HAP-1 (cell line): ENCODE results near the gene BRAF.
"Not testable (repeated sequence)": the region's sequence is repeated elsewhere in the genome, so short reads cannot be mapped to it uniquely, and the experiment has no call there.

ENCODE experiments used
- DNase-seq, 2 experiments: peaks; one replicate each; pipeline ENCODE4 v3.0.0-alpha.2; 2016 to 2020; ENCODE audit warnings: low spot score in 2 of 2
- H3K27me3 ChIP-seq: fragments of 250-450 bp; sonication (Bioruptor Pico); 2 replicates; pipeline ENCODE4 v1.5.1; 2020; ENCODE audit warnings: low read depth, mild to moderate bottlenecking, moderate library complexity
- H3K36me3 ChIP-seq: fragments of 250-450 bp; sonication (Bioruptor Pico); replicated peaks from 2 replicates; pipeline ENCODE4 v1.5.1; 2020; ENCODE audit warnings: mild to moderate bottlenecking
- H3K4me1 ChIP-seq: fragments of 250-450 bp; sonication (Bioruptor Pico); 2 replicates; pipeline ENCODE4 v1.5.1; 2020; ENCODE audit warnings: mild to moderate bottlenecking
- H3K4me3 ChIP-seq: fragments of 250-450 bp; sonication (Bioruptor Pico); 2 replicates; pipeline ENCODE4 v1.5.1; 2020; ENCODE audit warnings: mild to moderate bottlenecking, moderate library complexity
- H3K9me3 ChIP-seq: fragments of 250-450 bp; sonication (Bioruptor Pico); 2 replicates; pipeline ENCODE4 v1.5.1; 2020; ENCODE audit warnings: mild to moderate bottlenecking, moderate library complexity
- in situ Hi-C: fragments of 300-500 bp; cut with MboI; formaldehyde crosslinking; loops from 3 replicates; pipeline ENCODE4 v1.14.3; 2020; ENCODE audit warnings: low sequenced_read_pairs, inconsistent platforms, mixed read lengths

The BRAF gene

DNA sequence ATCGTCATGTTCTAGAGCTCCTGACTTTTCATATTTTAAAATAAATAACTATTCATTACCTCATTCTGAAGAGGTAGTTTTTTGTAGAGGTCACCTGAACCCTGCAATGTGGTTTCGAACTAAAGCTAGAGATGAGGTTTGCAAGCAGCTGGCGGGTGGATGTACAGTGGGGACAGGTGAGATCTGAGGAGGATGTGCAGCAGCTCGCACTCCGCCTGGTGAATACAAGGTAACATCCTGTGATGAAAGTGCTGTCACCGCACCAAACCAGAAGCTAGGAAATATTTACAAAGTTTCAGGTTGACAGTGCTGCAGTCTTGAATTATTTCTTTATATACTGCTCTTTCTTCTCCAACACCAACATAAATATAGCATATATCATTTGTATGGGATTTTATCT is 201.7 kb downstream of the BRAF start:
- H3K36me3 ChIP-seq: no peaks in the 10 kb centered on the region
- in situ Hi-C loops: no loop called here
- H3K4me1 ChIP-seq: no peaks in the 10 kb centered on the region
- DNase-seq: no peak
- no peaks in the 10 kb centered on the region for H3K9me3 ChIP-seq
- H3K4me3 ChIP-seq: no peak overlapping the region
- no peaks in the 10 kb centered on the region for H3K27me3 ChIP-seq

DNA sequence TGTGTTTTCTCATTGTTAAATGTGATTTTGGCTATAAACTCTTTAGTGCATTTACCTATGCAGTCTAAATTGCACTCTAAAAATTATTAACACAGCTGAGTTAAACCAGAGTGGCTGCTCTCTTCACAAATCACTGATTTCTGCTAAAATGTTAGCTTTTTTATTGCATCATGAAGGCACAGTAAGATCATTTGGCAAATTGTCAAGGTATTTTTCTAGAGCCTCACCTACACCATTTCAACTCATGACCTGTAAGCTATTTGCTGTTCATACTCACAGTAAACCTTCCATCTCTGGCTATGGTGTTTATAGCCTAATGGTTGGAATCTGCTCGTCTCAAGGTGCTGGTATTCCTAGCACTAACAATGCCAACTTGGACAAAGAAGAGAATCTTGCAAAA is 202.5 kb downstream of the BRAF start:
- DNase-seq: no peak
- no peaks in the 10 kb centered on the region for H3K36me3 ChIP-seq
- H3K4me1 ChIP-seq: no peaks in the 10 kb centered on the region
- no peak overlapping the region for H3K4me3 ChIP-seq
- in situ Hi-C loops: no loop called here
- H3K9me3 ChIP-seq: no peaks in the 10 kb centered on the region
- H3K27me3 ChIP-seq: no peaks in the 10 kb centered on the region

DNA sequence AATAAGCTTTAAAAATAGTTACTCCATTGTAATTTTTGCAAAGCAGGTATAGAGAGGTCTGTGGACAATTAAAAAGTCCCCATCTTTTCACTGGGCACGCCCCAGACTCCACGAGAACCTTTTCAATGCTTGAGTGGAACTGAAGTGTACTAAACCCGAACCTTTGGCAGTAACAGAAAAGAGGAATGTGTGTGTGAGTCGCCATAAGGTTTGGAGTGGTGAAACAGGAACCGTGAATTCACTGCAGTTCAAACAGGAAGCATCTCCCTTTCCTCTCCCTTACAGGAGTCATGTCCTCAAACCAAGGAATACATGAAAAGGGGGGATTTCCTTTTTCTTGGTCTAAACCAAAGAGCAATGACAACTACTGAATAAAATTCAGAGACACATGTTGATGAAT is 205.0 kb downstream of the BRAF start:
- in situ Hi-C loops: no loop called here
- H3K27me3 ChIP-seq: no peaks in the 10 kb centered on the region
- no peaks in the 10 kb centered on the region for H3K4me1 ChIP-seq
- no peak overlapping the region for H3K4me3 ChIP-seq
- no peaks in the 10 kb centered on the region for H3K9me3 ChIP-seq
- DNase-seq: no peak
- H3K36me3 ChIP-seq: no peaks in the 10 kb centered on the region

DNA sequence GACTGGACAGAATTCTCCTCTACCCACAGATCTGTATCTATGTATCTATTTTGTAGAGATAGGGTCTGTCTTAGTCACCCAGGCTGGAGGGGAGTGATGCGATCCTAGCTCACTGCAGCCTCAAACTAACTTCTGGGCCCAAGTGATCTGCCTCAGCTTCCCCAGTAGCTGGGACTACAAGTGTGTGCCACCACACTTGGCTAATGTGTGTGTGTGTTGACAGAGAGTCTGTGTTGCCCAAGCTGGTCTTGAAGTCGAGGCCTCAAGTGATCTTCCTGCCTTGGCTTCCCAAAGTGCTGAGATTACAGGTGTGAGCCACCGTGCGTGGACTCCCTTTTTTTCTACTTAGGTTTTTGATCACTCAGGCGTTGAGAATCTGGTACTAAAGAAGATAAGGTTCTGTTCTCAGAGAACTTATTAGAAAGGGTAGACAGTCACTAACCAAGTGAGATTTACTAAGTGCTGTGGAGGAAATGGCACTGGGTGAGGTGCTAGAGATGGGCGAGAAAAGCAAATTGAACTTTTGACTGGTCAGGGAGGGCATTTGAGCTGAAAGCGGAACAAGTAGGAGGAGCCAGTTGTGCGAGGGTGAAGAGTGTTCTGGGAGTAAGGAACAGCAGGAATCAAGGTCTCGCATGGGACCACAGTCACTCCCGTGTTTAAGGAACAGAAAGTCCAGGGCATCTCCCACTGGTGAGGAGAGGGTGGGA is 210.2 kb downstream of the BRAF start:
- Histone ChIP-seq H3K9me3 (no peaks in the 10 kb centered on the region), H3K4me3 (no peak overlapping the region), H3K4me1 (no peaks in the 10 kb centered on the region), H3K36me3 (no peaks in the 10 kb centered on the region), H3K27me3 (no peaks in the 10 kb centered on the region)
- in situ Hi-C loops: no loop called here
- no peak for DNase-seq

DNA sequence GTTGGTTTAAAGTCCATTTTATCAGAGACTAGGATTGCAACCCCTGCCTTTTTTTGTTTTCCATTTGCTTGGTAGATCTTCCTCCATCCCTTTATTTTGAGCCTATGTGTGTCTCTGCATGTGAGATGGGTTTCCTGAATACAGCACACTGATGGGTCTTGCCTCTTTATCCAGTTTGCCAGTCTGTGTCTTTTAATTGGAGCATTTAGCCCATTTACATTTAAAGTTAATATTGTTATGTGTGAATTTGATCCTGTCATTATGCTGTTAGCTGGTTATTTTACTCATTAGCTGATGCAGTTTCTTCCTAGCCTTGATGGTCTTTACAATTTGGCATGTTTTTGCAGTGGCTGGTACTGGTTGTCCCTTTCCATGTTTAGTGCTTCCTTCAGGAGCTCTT is 212.3 kb downstream of the BRAF start:
- H3K4me3 ChIP-seq, in situ Hi-C loops, H3K4me1 ChIP-seq, H3K27me3 ChIP-seq, DNase-seq, H3K36me3 ChIP-seq, H3K9me3 ChIP-seq: not testable (repeated sequence)

DNA sequence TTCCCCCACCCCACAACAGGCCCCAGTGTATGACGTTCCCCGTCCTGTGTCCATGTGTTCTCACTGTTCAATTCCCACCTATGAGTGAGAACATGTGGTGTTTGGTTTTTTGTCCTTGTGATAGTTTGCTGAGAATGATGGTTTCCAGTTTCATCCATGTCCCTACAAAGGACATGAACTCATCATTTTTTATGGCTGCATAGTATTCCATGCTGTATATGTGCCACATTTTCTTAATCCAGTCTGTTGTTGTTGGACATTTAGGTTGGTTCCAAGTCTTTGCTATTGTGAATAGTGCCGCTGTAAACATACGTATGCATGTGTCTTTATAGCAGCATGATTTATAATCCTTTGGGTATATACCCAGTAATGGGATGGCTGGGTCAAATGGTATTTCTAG is 216.0 kb downstream of the BRAF start:
- peaks cover 13% of the 10 kb centered on the region for H3K36me3 ChIP-seq
- H3K27me3 ChIP-seq: not testable (repeated sequence)

DNA sequence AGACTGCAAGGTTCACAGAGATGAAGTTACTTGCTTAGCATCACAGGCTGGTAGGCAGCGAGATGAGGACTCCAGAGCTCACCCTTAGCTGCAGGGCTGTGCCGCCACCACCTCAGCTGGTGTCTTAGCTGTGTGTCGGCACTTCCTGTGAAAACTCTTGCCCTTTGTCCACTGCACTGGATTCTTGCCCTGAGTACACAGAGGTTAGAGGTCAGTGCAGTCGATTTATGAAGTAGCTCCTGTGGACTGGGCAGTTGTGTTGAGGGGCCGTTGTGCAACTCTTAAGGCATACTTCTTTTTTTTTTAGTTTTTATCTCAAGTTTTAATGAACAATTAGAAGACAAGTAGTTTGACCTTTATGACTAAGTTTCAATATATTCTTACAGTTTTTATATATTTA is 217.6 kb downstream of the BRAF start:
- no peak for DNase-seq
- in situ Hi-C loops: no loop called here
- Histone ChIP-seq H3K36me3 (peaks cover 13% of the 10 kb centered on the region), H3K9me3 (no peaks in the 10 kb centered on the region), H3K4me3 (no peak overlapping the region), H3K4me1 (peaks cover 4% of the 10 kb centered on the region), H3K27me3 (no peaks in the 10 kb centered on the region)

More for the DNA sequence above, 216.0 kb downstream of the BRAF start:
- H3K4me3 ChIP-seq, in situ Hi-C loops, H3K4me1 ChIP-seq, H3K9me3 ChIP-seq, DNase-seq: not testable (repeated sequence)

DNA sequence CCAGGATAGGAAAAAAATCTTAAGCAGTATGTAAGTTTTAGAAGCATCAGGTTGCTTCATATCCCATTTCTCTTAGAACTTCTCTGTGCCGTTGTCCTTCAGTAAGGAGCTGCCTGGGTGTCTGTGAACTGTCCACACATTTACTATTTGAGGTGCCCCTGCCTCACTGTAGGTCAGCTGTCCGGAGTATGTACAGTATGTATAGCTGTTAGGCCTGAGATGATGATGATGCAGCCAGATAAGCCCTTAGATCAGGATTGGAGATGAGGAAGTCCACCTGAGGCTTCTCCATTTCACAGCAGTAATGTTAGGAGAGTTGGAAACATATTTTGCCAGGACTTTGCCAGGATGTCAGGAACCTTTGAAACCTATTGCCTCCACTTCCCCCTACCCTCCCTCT is 220.5 kb downstream of the BRAF start:
- in situ Hi-C loops: no loop called here
- Histone ChIP-seq H3K9me3 (no peaks in the 10 kb centered on the region), H3K36me3 (peaks cover 13% of the 10 kb centered on the region), H3K4me1 (peaks cover 9% of the 10 kb centered on the region), H3K4me3 (no peak overlapping the region), H3K27me3 (no peaks in the 10 kb centered on the region)
- DNase-seq: no peak

DNA sequence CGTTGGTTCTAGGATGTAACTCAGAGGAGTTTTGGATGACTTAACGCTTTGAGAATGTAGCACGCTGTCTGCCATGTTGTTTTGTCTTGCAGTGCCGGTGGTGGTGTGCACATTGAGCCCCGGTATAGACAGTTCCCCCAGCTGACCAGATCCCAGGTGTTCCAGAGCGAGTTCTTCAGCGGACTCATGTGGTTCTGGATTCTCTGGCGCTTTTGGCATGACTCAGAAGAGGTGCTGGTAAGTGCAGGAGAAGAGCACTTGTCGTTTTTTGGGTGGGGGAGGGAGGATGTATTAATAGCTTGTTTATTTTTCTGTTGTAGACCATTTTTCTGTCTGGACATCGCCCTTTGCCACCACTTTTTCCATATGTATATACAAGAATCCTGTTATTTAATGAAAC is 222.0 kb downstream of the BRAF start:
- Histone ChIP-seq H3K9me3 (no peaks in the 10 kb centered on the region), H3K4me1 (peaks cover 17% of the 10 kb centered on the region), H3K4me3 (no peak overlapping the region), H3K36me3 (peaks cover 13% of the 10 kb centered on the region), H3K27me3 (no peaks in the 10 kb centered on the region)
- no peak for DNase-seq
- in situ Hi-C loops: no loop called here

DNA sequence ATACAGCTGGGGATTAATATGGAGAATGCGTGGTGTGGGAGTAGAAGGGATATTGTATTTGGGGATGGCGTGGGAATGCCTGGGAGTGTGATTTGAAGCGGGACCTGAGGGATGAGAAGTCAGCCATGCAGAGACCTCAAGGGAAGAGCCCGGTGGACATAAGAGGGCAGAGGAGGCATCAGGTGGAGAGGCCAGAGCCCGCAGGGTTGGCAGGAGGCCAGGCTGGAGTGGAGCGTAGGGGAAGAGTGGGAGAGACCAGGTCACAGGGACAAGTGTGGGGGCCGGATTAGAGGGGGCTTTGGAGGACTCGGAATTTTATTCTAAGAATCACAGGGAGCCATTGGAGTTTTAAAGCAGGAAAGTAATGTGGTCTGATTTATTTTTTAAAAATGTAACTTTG is 226.3 kb downstream of the BRAF start:
- Histone ChIP-seq H3K27me3 (no peaks in the 10 kb centered on the region), H3K4me3 (peak overlapping the region; percentile 78; the same call in 1 of the 2 replicates), H3K36me3 (no peaks in the 10 kb centered on the region; the same call in 1 of the 2 replicates), H3K4me1 (peaks cover 24% of the 10 kb centered on the region), H3K9me3 (no peaks in the 10 kb centered on the region)
- peak in 1 of 2 experiments; percentile 43 for DNase-seq
- in situ Hi-C loops: no loop called here

DNA sequence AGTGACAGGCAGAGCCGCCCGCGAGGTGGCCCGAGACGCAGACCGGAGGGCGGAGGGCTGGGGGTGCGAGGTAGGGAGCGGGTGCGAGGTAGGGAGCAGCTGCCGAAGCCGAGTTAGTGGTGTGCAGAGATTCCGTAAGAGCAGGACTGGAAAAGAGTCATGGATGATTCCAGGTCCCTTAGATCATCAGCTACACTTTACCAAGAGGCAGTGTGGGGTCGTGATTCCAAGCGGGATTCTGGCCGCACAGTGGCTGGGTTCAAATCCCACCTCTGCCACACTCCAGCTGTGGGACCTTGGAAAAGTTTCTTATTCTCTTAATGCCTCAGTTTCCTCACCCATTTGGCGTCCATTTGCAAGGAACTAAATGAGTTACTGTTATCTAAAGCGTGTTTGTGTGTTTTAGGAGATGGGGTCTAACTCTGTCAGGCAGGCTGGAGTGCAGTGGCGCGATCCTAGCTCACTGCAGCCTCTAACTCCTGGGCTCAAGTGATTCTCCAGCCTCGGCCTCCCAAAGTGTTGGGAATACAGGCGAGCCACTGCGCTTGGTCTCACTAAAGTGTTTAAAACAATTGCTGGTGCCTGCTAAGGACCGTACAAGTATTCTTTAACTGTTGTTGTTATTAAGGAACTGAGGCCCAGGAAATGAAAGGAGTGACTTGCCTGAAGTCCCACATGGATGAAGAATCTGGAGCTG is 227.1 kb downstream of the BRAF start:
- Histone ChIP-seq H3K4me1 (peaks cover 24% of the 10 kb centered on the region), H3K9me3 (no peaks in the 10 kb centered on the region), H3K4me3 (peak overlapping the region; percentile 78), H3K27me3 (no peaks in the 10 kb centered on the region), H3K36me3 (peaks cover 3% of the 10 kb centered on the region)
- no peak for DNase-seq
- in situ Hi-C loops: no loop called here

DNA sequence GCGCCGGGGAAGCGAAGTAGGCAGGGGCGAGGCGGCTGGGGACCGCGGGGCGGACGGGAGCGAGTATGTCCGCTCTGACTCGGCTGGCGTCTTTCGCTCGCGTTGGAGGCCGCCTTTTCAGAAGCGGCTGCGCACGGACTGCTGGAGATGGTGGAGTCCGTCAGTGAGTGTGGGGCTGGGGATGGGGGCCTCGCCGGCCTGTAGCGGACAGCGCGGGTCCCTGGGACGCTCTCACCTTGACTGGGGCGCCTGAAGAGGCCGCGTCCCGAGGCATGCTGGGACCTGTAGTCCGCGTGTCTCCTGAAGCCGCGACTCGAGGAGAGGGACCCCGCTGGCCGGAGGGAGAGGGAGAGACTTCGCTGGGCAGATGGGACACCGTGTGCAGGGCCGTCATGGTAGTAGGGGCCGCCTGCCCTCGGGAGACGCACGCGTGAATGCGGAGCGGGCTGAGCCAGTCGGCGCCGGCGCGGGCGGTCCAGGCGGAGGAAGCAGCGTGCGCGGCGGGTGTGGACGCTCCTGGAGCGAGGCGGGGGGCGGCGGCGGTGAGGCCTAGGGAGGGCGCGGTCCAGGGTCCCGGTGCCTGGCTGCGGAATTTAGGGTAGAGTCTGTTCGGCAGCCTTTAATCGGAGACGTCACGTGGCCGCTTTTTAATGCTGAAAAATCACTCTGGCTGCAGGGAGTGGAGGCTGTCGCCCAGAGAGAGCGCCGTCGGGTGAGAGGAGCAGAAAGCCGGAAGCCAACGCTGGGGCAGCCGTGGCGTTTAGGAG is 227.9 kb downstream of the BRAF start, which contains the start of gene NDUFB2:
Gene NDUFB2 (plus strand): TSS at position 29 of the 767 bp plus-strand sequence. CDS start 37 bp downstream, at position 66.
- Histone ChIP-seq H3K36me3 (peaks cover 6% of the 10 kb centered on the region), H3K27me3 (no peaks in the 10 kb centered on the region), H3K4me3 (peak within 1 kb of the TSS; percentile 78), H3K9me3 (no peaks in the 10 kb centered on the region), H3K4me1 (peaks cover 17% of the 10 kb centered on the region)
- in situ Hi-C loops: no loop called here
- peak; percentile 79 to 86 for DNase-seq

DNA sequence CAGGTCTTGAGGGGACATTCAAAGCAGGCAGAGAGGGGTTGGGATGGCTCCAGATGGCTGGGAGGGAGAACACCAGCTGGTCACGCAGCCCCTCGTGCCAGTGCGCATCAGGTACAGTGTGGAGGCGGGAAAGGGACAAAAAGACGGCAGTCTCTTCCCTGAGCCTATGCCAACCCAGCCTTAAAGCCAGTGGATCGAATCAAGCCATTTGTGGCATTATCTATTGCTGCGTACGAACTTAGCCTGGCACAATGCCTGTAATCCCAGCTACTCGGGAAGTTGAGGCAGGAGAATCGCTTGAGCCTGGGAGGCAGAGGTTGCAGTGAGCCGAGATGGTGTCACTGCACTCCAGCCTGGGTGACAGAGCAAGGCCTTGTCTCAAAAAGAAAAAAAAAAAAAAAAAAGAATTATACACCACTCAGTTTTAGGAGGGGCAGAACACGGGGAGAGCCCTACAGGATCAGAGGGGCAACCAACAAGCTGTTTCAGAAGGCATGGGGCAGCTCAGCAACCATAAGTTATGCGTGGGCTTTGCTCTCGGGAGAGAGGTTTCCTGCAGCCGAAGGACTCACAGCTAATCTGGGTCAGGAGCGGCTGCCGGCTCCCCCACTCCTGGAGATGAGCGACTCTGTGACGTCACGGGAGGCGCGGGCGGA is 228.6 kb downstream of the BRAF start:
- DNase-seq: peak in 1 of 2 experiments; percentile 97
- Histone ChIP-seq H3K9me3 (no peaks in the 10 kb centered on the region), H3K4me1 (peaks cover 15% of the 10 kb centered on the region), H3K36me3 (peaks cover 13% of the 10 kb centered on the region), H3K4me3 (peak overlapping the region; percentile 78), H3K27me3 (no peaks in the 10 kb centered on the region)
- in situ Hi-C loops: no loop called here
